GM19438 (cell line): ENCODE results near the gene ANKRD55.
"Not testable (repeated sequence)": the region's sequence is repeated elsewhere in the genome, so short reads cannot be mapped to it uniquely, and the experiment has no call there.

ENCODE experiments used
- ATAC-seq: cut with Tn5 transposase; IDR thresholded peaks from one replicate; pipeline ENCODE4 v1.9.1; 2021; ENCODE audit warnings: low read depth; ENCODE audit not compliant: unreplicated experiment

The ANKRD55 gene

GRCh38 chr5:56085193-56085592 lies 147.9 kb downstream of the ANKRD55 start:
- ATAC-seq = no peak

- ATAC-seq = no peak
Observed at GRCh38 chr5:56083286-56083854, 149.8 kb downstream of the ANKRD55 start.

- peak; percentile 39 for ATAC-seq
Observed at GRCh38 chr5:56081053-56081642, 152.0 kb downstream of the ANKRD55 start.

- ATAC-seq = peak; percentile 74
Observed at GRCh38 chr5:56080375-56081052, 152.6 kb downstream of the ANKRD55 start.

- not testable (repeated sequence) for ATAC-seq
Observed at GRCh38 chr5:56079157-56079500, 154.0 kb downstream of the ANKRD55 start.

GRCh38 chr5:56078278-56079156 lies 154.6 kb downstream of the ANKRD55 start:
- no peak for ATAC-seq

GRCh38 chr5:56077796-56078233 lies 155.3 kb downstream of the ANKRD55 start:
- no peak for ATAC-seq

- no peak for ATAC-seq
Observed at GRCh38 chr5:56076486-56076885, 156.6 kb downstream of the ANKRD55 start.

- no peak for ATAC-seq
Observed at GRCh38 chr5:56075361-56075760, 157.8 kb downstream of the ANKRD55 start.

GRCh38 chr5:56072863-56073766 lies 160.0 kb downstream of the ANKRD55 start:
- ATAC-seq = no peak

GRCh38 chr5:56071470-56071869 lies 161.7 kb downstream of the ANKRD55 start:
- ATAC-seq = no peak

GRCh38 chr5:56070851-56071465 lies 162.2 kb downstream of the ANKRD55 start:
- ATAC-seq = no peak

GRCh38 chr5:56069652-56070226 lies 163.4 kb downstream of the ANKRD55 start:
- no peak for ATAC-seq

- ATAC-seq = no peak
Observed at GRCh38 chr5:56066931-56067450, 166.1 kb downstream of the ANKRD55 start.

GRCh38 chr5:56064984-56065383 lies 168.1 kb downstream of the ANKRD55 start:
- no peak for ATAC-seq

- ATAC-seq = no peak
Observed at GRCh38 chr5:56060276-56061110, 172.6 kb downstream of the ANKRD55 start.

GRCh38 chr5:56059854-56060253 lies 173.3 kb downstream of the ANKRD55 start:
- no peak for ATAC-seq

- peak; percentile 77 for ATAC-seq
Observed at GRCh38 chr5:56056875-56057274, 176.3 kb downstream of the ANKRD55 start.
